Measurements from ENCODE around the gene LILRB3. TPM values are rescaled to one million over a fixed set of nuclear protein-coding genes. Genes with fewer than 3 reads are reported as not detected.
"Not testable (repeated sequence)": the region's sequence is repeated elsewhere in the genome, so short reads cannot be mapped to it uniquely, and the experiment has no call there.

LILRB3 gene
- total RNA-seq, 1 donor from 2014 or later = 0.67 TPM

- peaks cover 4% of the 10 kb centered on the region for H3K27me3 Mint-ChIP-seq (ENCODE audit: insufficient read depth)
- H3K27ac Mint-ChIP-seq = no peak overlapping the region
- no peaks in the 10 kb centered on the region for H3K9me3 Mint-ChIP-seq
- intact Hi-C loops (cut with micrococcal nuclease) = no loop called here
- no peaks in the 10 kb centered on the region for H3K36me3 Mint-ChIP-seq (ENCODE audit: low read depth)
- no peak for DNase-seq (ENCODE audit: low spot score)
- H3K4me1 Mint-ChIP-seq (ENCODE audit: low read depth) = peaks cover under 1% of the 10 kb centered on the region
- H3K4me3 Mint-ChIP-seq = no peak overlapping the region
These were observed 30.8 kb upstream of the LILRB3 start for GRCh38 chr19:54253331-54254194.

GRCh38 chr19:54252845-54253244, 30.0 kb upstream of the LILRB3 start:
- H3K4me1 Mint-ChIP-seq (ENCODE audit: low read depth) = peaks cover 7% of the 10 kb centered on the region
- no peak for DNase-seq (ENCODE audit: low spot score)
- no peaks in the 10 kb centered on the region for H3K36me3 Mint-ChIP-seq (ENCODE audit: low read depth)
- H3K27ac Mint-ChIP-seq = no peak overlapping the region
- H3K27me3 Mint-ChIP-seq (ENCODE audit: insufficient read depth) = peaks cover 4% of the 10 kb centered on the region
- H3K4me3 Mint-ChIP-seq = no peak overlapping the region
- H3K9me3 Mint-ChIP-seq = no peaks in the 10 kb centered on the region
- intact Hi-C loops (cut with micrococcal nuclease) = no loop called here

- Mint-ChIP-seq H3K4me3 (no peak overlapping the region), H3K36me3 (ENCODE audit: low read depth) (no peaks in the 10 kb centered on the region), H3K27ac (no peak overlapping the region), H3K27me3 (ENCODE audit: insufficient read depth) (peaks cover 4% of the 10 kb centered on the region), H3K4me1 (ENCODE audit: low read depth) (peaks cover 12% of the 10 kb centered on the region), H3K9me3 (no peaks in the 10 kb centered on the region)
- DNase-seq (ENCODE audit: low spot score) = no peak
- intact Hi-C loops (cut with micrococcal nuclease) = no loop called here
These were observed 29.4 kb upstream of the LILRB3 start for GRCh38 chr19:54252243-54252642.

GRCh38 chr19:54248016-54248601, 25.3 kb upstream of the LILRB3 start:
- no peaks in the 10 kb centered on the region for H3K9me3 Mint-ChIP-seq
- peaks cover 4% of the 10 kb centered on the region for H3K27me3 Mint-ChIP-seq (ENCODE audit: insufficient read depth)
- peak; percentile 11 for DNase-seq (ENCODE audit: low spot score)
- H3K4me1 Mint-ChIP-seq (ENCODE audit: low read depth) = peaks cover 12% of the 10 kb centered on the region
- no peaks in the 10 kb centered on the region for H3K36me3 Mint-ChIP-seq (ENCODE audit: low read depth)
- no peak overlapping the region for H3K27ac Mint-ChIP-seq
- intact Hi-C loops (cut with micrococcal nuclease) = no loop called here
- peak overlapping the region; percentile 27 for H3K4me3 Mint-ChIP-seq

- Mint-ChIP-seq H3K27ac (no peak overlapping the region), H3K27me3 (ENCODE audit: insufficient read depth) (peaks cover 4% of the 10 kb centered on the region), H3K9me3 (no peaks in the 10 kb centered on the region), H3K36me3 (ENCODE audit: low read depth) (no peaks in the 10 kb centered on the region), H3K4me1 (ENCODE audit: low read depth) (peaks cover 12% of the 10 kb centered on the region), H3K4me3 (peak overlapping the region; percentile 12)
- DNase-seq (ENCODE audit: low spot score) = no peak
- intact Hi-C loops (cut with micrococcal nuclease) = no loop called here
These were observed 24.5 kb upstream of the LILRB3 start for GRCh38 chr19:54247106-54247930.

GRCh38 chr19:54245936-54246335, 23.1 kb upstream of the LILRB3 start:
- Mint-ChIP-seq H3K36me3 (ENCODE audit: low read depth) (no peaks in the 10 kb centered on the region), H3K4me3 (no peak overlapping the region), H3K27me3 (ENCODE audit: insufficient read depth) (peaks cover 4% of the 10 kb centered on the region), H3K4me1 (ENCODE audit: low read depth) (peaks cover 12% of the 10 kb centered on the region), H3K9me3 (no peaks in the 10 kb centered on the region), H3K27ac (no peak overlapping the region)
- intact Hi-C loops (cut with micrococcal nuclease) = loop anchor here (2.0 kb wide), 1 partner anchor 23 kb away; the partner anchor contains the start of gene LILRB3
- no peak for DNase-seq (ENCODE audit: low spot score)

- not testable (repeated sequence) for H3K36me3 Mint-ChIP-seq (ENCODE audit: low read depth); H3K4me3 Mint-ChIP-seq; H3K27me3 Mint-ChIP-seq (ENCODE audit: insufficient read depth); DNase-seq (ENCODE audit: low spot score); H3K9me3 Mint-ChIP-seq; H3K27ac Mint-ChIP-seq
- intact Hi-C loops (cut with micrococcal nuclease) = loop anchor here (2.0 kb wide), 1 partner anchor 21 kb away; the partner anchor contains the start of gene LILRB3
- H3K4me1 Mint-ChIP-seq (ENCODE audit: low read depth) = peaks cover 12% of the 10 kb centered on the region
These were observed 21.0 kb upstream of the LILRB3 start for GRCh38 chr19:54243809-54244208.

GRCh38 chr19:54242646-54243045, 19.8 kb upstream of the LILRB3 start, which contains the start of gene LILRA6:
Gene LILRA6 (minus strand): TSS chr19:54242790.
- H3K4me3 Mint-ChIP-seq; DNase-seq (ENCODE audit: low spot score); intact Hi-C loops (cut with micrococcal nuclease); H3K27ac Mint-ChIP-seq; H3K4me1 Mint-ChIP-seq (ENCODE audit: low read depth); H3K9me3 Mint-ChIP-seq; H3K36me3 Mint-ChIP-seq (ENCODE audit: low read depth): not testable (repeated sequence)
- H3K27me3 Mint-ChIP-seq (ENCODE audit: insufficient read depth) = peaks cover 12% of the 10 kb centered on the region

GRCh38 chr19:54242234-54242633, 19.4 kb upstream of the LILRB3 start:
- H3K36me3 Mint-ChIP-seq (ENCODE audit: low read depth); H3K27ac Mint-ChIP-seq; DNase-seq (ENCODE audit: low spot score); H3K4me1 Mint-ChIP-seq (ENCODE audit: low read depth); H3K4me3 Mint-ChIP-seq; H3K9me3 Mint-ChIP-seq; intact Hi-C loops (cut with micrococcal nuclease): not testable (repeated sequence)
- peaks cover 13% of the 10 kb centered on the region for H3K27me3 Mint-ChIP-seq (ENCODE audit: insufficient read depth)

GRCh38 chr19:54240372-54241336, 17.8 kb upstream of the LILRB3 start:
- H3K36me3 Mint-ChIP-seq (ENCODE audit: low read depth); intact Hi-C loops (cut with micrococcal nuclease); H3K27ac Mint-ChIP-seq; DNase-seq (ENCODE audit: low spot score); H3K9me3 Mint-ChIP-seq; H3K4me1 Mint-ChIP-seq (ENCODE audit: low read depth); H3K4me3 Mint-ChIP-seq: not testable (repeated sequence)
- H3K27me3 Mint-ChIP-seq (ENCODE audit: insufficient read depth) = peaks cover 23% of the 10 kb centered on the region

GRCh38 chr19:54239491-54240371, 16.9 kb upstream of the LILRB3 start:
- H3K4me3 Mint-ChIP-seq; H3K9me3 Mint-ChIP-seq; intact Hi-C loops (cut with micrococcal nuclease); DNase-seq (ENCODE audit: low spot score); H3K27ac Mint-ChIP-seq; H3K4me1 Mint-ChIP-seq (ENCODE audit: low read depth); H3K36me3 Mint-ChIP-seq (ENCODE audit: low read depth): not testable (repeated sequence)
- peaks cover 33% of the 10 kb centered on the region for H3K27me3 Mint-ChIP-seq (ENCODE audit: insufficient read depth)

All from activated T-helper 1 cell treated with anti-CD3 and anti-CD28 coated beads, Interleukin-12 subunit alpha, Interleukin-12 subunit beta, Interleukin-2, Interleukin-4 antibody, amounts not matched to agents 30 ng/mL and 10 ng/mL and 1 ng/mL, durations not matched to agents 14 hours and 24 hours and 36 hours (primary cell).